ENCODE results near the gene HOXC11. TPM values are rescaled to one million over a fixed set of nuclear protein-coding genes. Genes with fewer than 3 reads are reported as not detected.
A peak's percentile ranks its signal among the peaks of the same experiment; 100 is the strongest.

The HOXC11 gene
- total RNA-seq, 1 experiment from 2014 or later: 1.1 TPM

- peak; percentile 54 for DNase-seq (ENCODE audit: low spot score)
Measured at GRCh38 chr12:54021432-54022013, 48.6 kb downstream of the HOXC11 start.

GRCh38 chr12:54022960-54023884, 50.3 kb downstream of the HOXC11 start:
- DNase-seq (ENCODE audit: low spot score): no peak

DNA sequence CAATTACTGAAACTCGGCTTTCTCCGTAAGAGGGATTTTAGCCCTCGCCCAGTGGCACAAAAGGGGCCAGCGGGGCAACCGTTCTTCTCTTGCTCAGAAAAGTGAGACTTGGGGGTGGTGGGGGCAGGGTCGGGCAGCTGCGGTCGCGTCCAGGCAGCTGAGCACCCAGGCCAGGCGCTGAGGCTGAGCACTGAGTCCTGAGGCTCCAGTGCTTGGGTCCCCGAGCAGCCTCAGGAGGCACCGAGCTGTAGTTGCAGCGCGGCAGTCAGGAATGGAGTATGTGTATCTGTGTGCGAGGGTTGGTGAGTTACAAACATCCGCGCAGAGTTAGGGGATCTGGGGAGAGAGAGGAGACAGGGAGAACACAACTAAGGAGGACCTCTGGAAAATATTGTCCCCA, 51.2 kb downstream of the HOXC11 start:
- no peak for DNase-seq (ENCODE audit: low spot score)

GRCh38 chr12:54024581-54025305, 51.8 kb downstream of the HOXC11 start:
- no peak for DNase-seq (ENCODE audit: low spot score)

GRCh38 chr12:54025499-54026405, 52.8 kb downstream of the HOXC11 start:
- DNase-seq (ENCODE audit: low spot score): no peak

DNA sequence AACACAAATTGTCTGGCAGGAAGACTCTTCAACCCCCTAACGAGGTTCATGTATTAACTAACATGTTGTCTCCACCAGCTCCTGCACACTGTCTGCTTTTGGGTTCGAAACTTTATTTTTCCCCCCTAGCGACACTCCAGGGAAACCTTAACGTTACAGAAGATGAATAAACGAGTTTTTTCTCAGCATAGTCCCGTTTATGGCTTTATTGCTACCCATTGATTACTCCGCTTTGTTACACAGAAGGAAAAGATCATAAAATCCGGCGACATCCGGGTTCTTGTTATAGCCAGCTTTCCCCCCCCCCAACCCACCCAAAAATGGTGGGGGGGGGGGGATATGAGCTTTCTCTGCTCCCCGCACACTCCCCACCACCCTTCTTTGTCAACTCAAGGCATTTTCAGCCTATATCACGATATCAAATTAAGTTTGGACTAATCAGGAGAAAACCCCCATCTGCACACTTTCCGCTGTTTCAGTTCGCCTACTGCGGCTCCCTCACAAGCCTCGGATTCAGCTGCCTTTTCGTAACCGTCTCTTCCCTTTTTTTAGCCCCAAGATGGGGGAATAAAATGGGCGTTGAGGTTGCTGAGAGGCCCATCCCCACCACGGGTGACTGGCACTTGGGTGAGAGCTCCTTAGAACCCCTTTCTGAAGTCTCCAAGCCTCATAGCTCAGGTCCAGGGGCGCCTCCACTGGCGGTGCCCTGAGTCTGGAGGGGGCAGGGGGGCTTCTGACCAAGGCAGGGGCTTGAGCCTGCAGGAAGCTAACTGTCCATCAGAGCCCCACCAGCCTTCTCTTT, 53.9 kb downstream of the HOXC11 start:
- no peak for DNase-seq (ENCODE audit: low spot score)

Other genes starting within 250 kb of the HOXC11 start
- 24.3 and 33.5 TPM in 2 replicates for gene CALCOCO1, start 245.7 kb upstream of the HOXC11 start, total RNA-seq (2014; rRNA removed; shearing (Covaris generic))
- gene CISTR, start 221.1 kb upstream of the HOXC11 start, total RNA-seq (2014; rRNA removed; shearing (Covaris generic)): not detected in 2 replicates
- gene HOXC13, start 34.3 kb upstream of the HOXC11 start, total RNA-seq (2014; rRNA removed; shearing (Covaris generic)): 2.0 and 4.4 TPM in 2 replicates
- gene HOXC12, start 18.2 kb upstream of the HOXC11 start, total RNA-seq (2014; rRNA removed; shearing (Covaris generic)): not detected in 2 replicates
- 1.6 and 2.7 TPM in 2 replicates for gene HOTAIR, start 1.8 kb downstream of the HOXC11 start, total RNA-seq (2014; rRNA removed; shearing (Covaris generic))
- 2.0 and 8.7 TPM in 2 replicates for gene HOXC10, start 12.0 kb downstream of the HOXC11 start, total RNA-seq (2014; rRNA removed; shearing (Covaris generic))
- gene HOXC9, start 27.0 kb downstream of the HOXC11 start, total RNA-seq (2014; rRNA removed; shearing (Covaris generic)): 2.4 and 5.6 TPM in 2 replicates
- 0.45 TPM in 1 of 2 replicates, not detected in the other for gene HOXC8, start 35.9 kb downstream of the HOXC11 start, total RNA-seq (2014; rRNA removed; shearing (Covaris generic))
- 0.27 TPM in 2 replicates for gene HOXC6, start 55.3 kb downstream of the HOXC11 start, total RNA-seq (2014; rRNA removed; shearing (Covaris generic))
- gene HOXC5, start 59.9 kb downstream of the HOXC11 start, total RNA-seq (2014; rRNA removed; shearing (Covaris generic)): not detected in 2 replicates
- 0.37 and 1.9 TPM in 2 replicates for gene HOXC4, start 80.7 kb downstream of the HOXC11 start, total RNA-seq (2014; rRNA removed; shearing (Covaris generic))
- gene SMUG1, start 215.9 kb downstream of the HOXC11 start, total RNA-seq (2014; rRNA removed; shearing (Covaris generic)): 28.1 and 33.8 TPM in 2 replicates

All from H4 (cell line).